ENCODE results near the gene DMGDH.
A peak's percentile ranks its signal among the peaks of the same experiment; 100 is the strongest.

The DMGDH gene

GRCh38 chr5:79070350-79070667 is 835 bp upstream of the DMGDH start:
- DNase-seq (ENCODE audit: low read depth, low spot score): peak; percentile 17

GRCh38 chr5:79062436-79062835 is 7.0 kb downstream of the DMGDH start:
- DNase-seq (ENCODE audit: low read depth, low spot score): peak; percentile 13

DNA sequence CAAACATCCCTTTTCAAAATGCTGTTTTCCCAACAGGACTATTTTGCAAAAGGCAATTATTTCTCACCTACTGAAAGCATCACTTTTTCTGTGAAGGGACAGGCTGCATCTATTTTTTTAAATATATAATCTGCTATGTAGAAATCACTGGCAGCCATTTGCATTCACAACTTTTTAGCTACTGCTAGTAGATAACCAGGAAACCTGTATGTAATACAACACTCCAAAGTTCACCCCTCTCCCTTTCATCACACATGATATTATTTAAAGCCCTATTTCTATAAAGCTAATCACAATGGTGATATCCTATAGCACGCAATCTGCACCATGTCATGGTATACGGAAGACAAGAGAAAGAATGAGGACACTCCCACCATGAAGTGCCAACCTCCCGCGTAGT is 9.8 kb downstream of the DMGDH start:
- no peak for DNase-seq (ENCODE audit: low read depth, low spot score)

GRCh38 chr5:79056847-79057246 is 12.6 kb downstream of the DMGDH start:
- DNase-seq (ENCODE audit: low read depth, low spot score): no peak

DNA sequence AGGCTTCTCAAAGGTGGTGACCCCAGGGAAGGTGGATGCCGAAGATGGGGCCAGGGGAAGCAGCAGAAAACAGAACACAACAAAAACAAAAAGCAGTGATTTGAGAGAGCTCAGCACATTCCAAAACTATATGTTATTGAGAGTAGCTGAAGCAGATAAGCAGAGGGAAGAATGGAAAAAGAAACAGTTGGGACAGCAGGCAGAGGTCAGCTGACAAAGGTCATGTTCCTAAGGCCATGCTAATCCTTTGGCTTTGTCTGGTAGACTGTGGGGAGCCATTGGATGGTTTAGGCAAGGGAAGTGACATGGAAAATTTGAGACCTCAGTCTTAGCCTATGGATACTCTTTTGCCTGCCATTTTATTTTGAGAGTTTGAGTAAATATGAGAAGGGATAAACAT is 14.5 kb downstream of the DMGDH start:
- DNase-seq (ENCODE audit: low read depth, low spot score): no peak

DNA sequence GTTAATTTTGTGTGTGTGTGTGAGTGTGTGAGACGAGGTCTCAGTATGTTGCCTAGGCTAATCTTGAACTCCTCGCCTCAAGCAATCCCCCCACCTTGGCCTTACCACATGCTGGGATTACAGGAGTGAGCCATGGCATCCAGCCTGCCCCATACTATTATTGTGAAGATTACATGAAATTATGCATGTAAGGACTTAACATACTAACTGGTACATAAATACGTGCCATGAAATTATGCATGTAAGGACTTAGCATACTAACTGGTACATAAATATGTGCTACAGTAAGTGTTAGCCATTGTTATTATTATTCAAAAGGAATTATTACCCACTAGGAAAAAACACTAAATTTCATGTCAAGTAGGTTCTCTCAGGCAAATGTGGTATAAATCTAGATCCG is 16.2 kb downstream of the DMGDH start:
- no peak for DNase-seq (ENCODE audit: low read depth, low spot score)

GRCh38 chr5:79050498-79050897 is 19.0 kb downstream of the DMGDH start:
- no peak for DNase-seq (ENCODE audit: low read depth, low spot score)

- no peak for DNase-seq (ENCODE audit: low read depth, low spot score)
Measured at GRCh38 chr5:79048437-79048836, 21.0 kb downstream of the DMGDH start.

GRCh38 chr5:79047199-79047598 is 22.3 kb downstream of the DMGDH start:
- no peak for DNase-seq (ENCODE audit: low read depth, low spot score)

GRCh38 chr5:79042188-79042587 is 27.3 kb downstream of the DMGDH start:
- DNase-seq (ENCODE audit: low read depth, low spot score): no peak

DNA sequence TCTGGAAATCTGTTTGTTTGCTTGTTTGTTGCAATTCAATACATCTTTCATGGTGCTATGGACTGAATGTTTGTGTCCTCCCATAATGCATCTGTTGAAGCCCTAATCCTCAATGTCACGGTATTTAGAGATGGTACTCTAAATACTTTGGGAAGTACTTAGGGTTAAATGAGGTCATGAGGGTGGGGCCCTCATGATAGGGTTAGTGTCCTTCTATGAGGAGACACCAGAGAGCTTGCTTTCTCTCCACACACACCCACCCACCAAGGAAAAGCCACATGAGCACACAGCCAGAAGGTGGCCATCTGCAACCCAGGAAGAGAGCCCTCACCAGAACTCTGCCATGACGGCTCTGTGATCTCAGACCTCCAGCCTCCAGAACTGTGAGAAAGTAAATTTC is 32.7 kb downstream of the DMGDH start:
- DNase-seq (ENCODE audit: low read depth, low spot score): no peak

GRCh38 chr5:79035237-79035636 is 34.2 kb downstream of the DMGDH start:
- no peak for DNase-seq (ENCODE audit: low read depth, low spot score)

- no peak for DNase-seq (ENCODE audit: low read depth, low spot score)
Measured at GRCh38 chr5:79032782-79033181, 36.7 kb downstream of the DMGDH start.

DNA sequence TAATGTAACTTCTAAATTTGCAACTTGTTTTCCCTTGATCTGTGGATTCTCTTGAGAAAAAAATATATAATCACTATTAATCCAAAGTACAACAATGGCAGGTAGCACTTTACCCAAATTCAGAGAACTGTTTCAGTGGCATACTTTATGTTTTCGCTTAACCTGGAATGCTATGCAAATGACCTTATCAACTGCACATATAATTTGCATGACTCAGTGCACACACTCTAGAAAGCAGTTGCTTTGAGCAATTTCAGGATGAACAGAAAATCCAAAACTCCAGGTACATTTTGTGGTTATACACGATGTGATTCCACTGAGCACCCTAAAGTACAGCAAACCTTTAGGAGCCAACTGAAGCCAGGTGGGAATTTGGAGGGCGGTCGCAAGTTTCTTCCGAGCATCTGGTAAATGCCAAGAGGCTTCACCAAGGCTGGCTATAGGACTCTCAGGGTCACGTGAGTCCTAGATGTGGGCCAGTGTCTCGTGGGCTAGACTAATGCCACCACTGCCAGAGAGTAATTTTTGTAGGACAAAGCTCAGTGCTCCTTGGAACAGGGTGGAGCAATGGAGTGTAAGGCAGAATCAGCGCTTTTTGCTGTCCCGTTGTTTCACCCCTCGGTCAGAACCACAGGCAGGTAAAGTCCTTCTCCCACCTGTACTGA is 37.3 kb downstream of the DMGDH start:
- peak; percentile 32 for DNase-seq (ENCODE audit: low read depth, low spot score)

- no peak for DNase-seq (ENCODE audit: low read depth, low spot score)
Measured at GRCh38 chr5:79031485-79031867, 38.0 kb downstream of the DMGDH start.

- no peak for DNase-seq (ENCODE audit: low read depth, low spot score)
Measured at GRCh38 chr5:79030663-79031484, 38.6 kb downstream of the DMGDH start.

GRCh38 chr5:79025054-79025472 is 44.4 kb downstream of the DMGDH start:
- peak; percentile 85 for DNase-seq (ENCODE audit: low read depth, low spot score)

DNA sequence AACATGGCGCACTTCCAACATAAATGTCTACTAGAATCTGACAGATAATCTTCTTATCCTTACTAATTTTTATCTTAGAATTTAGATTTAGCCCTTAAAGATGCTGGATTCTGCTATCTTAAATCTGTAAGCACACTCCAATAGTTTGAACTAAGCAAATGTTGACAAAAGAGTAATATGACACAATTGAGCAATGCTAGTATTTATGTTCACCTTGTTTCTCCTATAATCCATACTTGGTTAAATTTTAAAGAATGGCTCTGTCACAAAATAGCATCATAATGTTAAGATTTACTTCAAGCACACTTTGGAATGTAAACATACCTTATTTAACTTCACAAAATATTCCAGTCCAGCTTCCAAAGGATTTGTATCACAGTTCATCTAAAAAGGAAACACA is 45.5 kb downstream of the DMGDH start:
- no peak for DNase-seq (ENCODE audit: low read depth, low spot score)

DNA sequence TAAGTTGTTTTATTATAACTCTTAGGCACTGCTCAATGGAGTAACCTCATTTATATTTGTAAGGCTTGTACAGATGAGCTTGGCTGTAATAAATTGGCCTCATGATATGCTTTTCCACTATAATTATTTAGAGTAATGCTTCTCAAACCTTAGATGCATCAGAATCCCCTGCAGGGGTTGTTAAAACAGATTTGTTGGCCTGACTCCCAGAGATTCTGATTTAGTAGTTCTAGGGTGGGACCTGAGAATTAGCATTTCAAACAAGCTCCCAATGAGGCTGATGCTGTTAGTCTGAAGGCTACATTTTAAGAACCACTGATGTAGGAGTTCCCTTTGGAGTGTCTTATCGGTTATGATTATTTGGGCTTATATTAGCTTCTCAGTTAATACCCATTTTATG is 46.1 kb downstream of the DMGDH start:
- DNase-seq (ENCODE audit: low read depth, low spot score): no peak

DNA sequence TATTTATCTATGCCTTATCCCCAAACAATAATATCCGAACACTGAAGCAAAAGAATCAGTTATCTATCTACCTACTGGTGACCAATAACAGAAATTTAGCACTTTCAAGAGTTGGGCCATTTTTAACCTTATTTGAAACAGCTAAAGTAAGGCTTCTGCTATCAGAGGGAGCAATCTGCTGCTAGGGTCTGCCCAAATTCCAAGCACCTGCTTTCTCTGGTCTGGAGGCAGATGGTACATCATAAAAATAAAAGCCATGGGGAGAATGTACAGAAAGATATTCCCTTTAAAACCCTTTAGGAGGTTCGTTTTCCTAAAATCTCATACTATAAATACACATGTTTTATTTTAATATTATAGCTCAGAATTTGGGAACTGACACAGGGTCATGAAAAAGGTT is 46.7 kb downstream of the DMGDH start:
- DNase-seq (ENCODE audit: low read depth, low spot score): no peak

DNA sequence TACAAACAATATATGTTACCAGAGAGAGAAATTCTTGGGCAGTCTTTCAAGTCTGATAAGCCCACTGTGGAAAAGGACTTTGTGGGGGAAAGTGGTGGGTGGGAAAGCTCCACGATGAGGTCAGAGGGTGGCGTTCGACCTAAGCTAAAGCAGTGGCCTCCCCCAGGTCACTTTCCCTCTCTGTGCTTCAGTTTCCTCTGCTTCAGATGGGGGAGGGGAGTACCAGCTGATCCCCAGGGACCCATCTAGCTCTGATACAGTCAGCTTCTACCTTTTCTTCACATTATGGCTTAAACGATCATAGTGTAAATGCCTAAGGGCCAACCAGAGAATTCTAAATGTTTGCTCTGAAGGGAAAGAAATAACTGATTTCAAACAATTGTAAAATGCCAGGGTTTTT is 47.7 kb downstream of the DMGDH start:
- DNase-seq (ENCODE audit: low read depth, low spot score): no peak

- peak; percentile 88 for DNase-seq (ENCODE audit: low read depth, low spot score)
Measured at GRCh38 chr5:79020861-79021561, 48.5 kb downstream of the DMGDH start.

- DNase-seq (ENCODE audit: low read depth, low spot score): no peak
Measured at GRCh38 chr5:79014631-79015030, 54.8 kb downstream of the DMGDH start.

Measured in astrocyte of the hippocampus (primary cell).